ENCODE measurements around the gene SPECC1L. TPM values are rescaled to one million over a fixed set of nuclear protein-coding genes. Genes with fewer than 3 reads are reported as not detected.

The SPECC1L gene
- total RNA-seq, 1 donor from 2014 or later, result 69.2 TPM

- Histone ChIP-seq H3K36me3 (ENCODE audit: insufficient read depth, low read length) (no peaks in the 10 kb centered on the region), H3K4me3 (ENCODE audit: insufficient read depth, low read depth, low read length) (no peak overlapping the region), H3K4me1 (ENCODE audit: insufficient read depth, low read length) (peaks cover 28% of the 10 kb centered on the region), H3K9ac (ENCODE audit: low read length) (no peak overlapping the region), H3K27me3 (ENCODE audit: insufficient read depth, low read length) (no peaks in the 10 kb centered on the region), H4K20me1 (ENCODE audit: insufficient read depth, low read length) (peaks cover 35% of the 10 kb centered on the region), H2AFZ (ENCODE audit: low read depth, low read length) (no peak overlapping the region), H3K79me2 (ENCODE audit: insufficient read depth, low read length) (peaks cover 7% of the 10 kb centered on the region), H3K4me2 (ENCODE audit: low read length) (no peak overlapping the region), H3K9me3 (ENCODE audit: insufficient read depth, low read depth, low read length) (no peaks in the 10 kb centered on the region), H3K27ac (ENCODE audit: low read depth, low read length) (no peak overlapping the region)
- H3K9me3 Mint-ChIP-seq (ENCODE audit: unreplicated experiment), result no peaks in the 10 kb centered on the region
- H3K27me3 Mint-ChIP-seq (ENCODE audit: low read depth, unreplicated experiment), result no peaks in the 10 kb centered on the region
- no peak overlapping the region for H3K27ac Mint-ChIP-seq (ENCODE audit: unreplicated experiment)
- peaks cover 29% of the 10 kb centered on the region for H3K36me3 Mint-ChIP-seq (ENCODE audit: low read depth, unreplicated experiment)
- FAIRE-seq, result no peak
- TF ChIP-seq EZH2 (IDR thresholded peaks at IDR 0.05; ENCODE audit: insufficient read depth, low read length) (no peak), CTCF (IDR thresholded peaks at IDR 0.05; ENCODE audit: insufficient read depth, low read depth, low read length) (no peak)
- H3K4me1 Mint-ChIP-seq (ENCODE audit: low read depth, unreplicated experiment), result peaks cover 48% of the 10 kb centered on the region
- no peak overlapping the region for H3K4me3 Mint-ChIP-seq (ENCODE audit: unreplicated experiment)
- DNase-seq (ENCODE audit: low read depth), result no peak
These were observed 134.1 kb downstream of the SPECC1L start for GRCh38 chr22:24404561-24405275.

- Mint-ChIP-seq H3K9me3 (ENCODE audit: unreplicated experiment) (no peaks in the 10 kb centered on the region), H3K4me1 (ENCODE audit: low read depth, unreplicated experiment) (peaks cover 45% of the 10 kb centered on the region)
- H3K27ac ChIP-seq (ENCODE audit: low read depth, low read length), result no peak overlapping the region
These were observed 135.1 kb downstream of the SPECC1L start for GRCh38 chr22:24405631-24406321.

More at GRCh38 chr22:24405631-24406321, 135.1 kb downstream of the SPECC1L start:
- Histone ChIP-seq H3K4me3 (ENCODE audit: insufficient read depth, low read depth, low read length) (no peak overlapping the region), H3K4me2 (ENCODE audit: low read length) (no peak overlapping the region), H3K36me3 (ENCODE audit: insufficient read depth, low read length) (no peaks in the 10 kb centered on the region), H3K9me3 (ENCODE audit: insufficient read depth, low read depth, low read length) (no peaks in the 10 kb centered on the region), H3K9ac (ENCODE audit: low read length) (no peak overlapping the region), H3K4me1 (ENCODE audit: insufficient read depth, low read length) (peaks cover 31% of the 10 kb centered on the region), H4K20me1 (ENCODE audit: insufficient read depth, low read length) (peaks cover 46% of the 10 kb centered on the region), H3K27me3 (ENCODE audit: insufficient read depth, low read length) (no peaks in the 10 kb centered on the region), H3K79me2 (ENCODE audit: insufficient read depth, low read length) (peaks cover 7% of the 10 kb centered on the region), H2AFZ (ENCODE audit: low read depth, low read length) (no peak overlapping the region)
- TF ChIP-seq EZH2 (IDR thresholded peaks at IDR 0.05; ENCODE audit: insufficient read depth, low read length) (no peak), CTCF (IDR thresholded peaks at IDR 0.05; ENCODE audit: insufficient read depth, low read depth, low read length) (no peak)
- Mint-ChIP-seq H3K27ac (ENCODE audit: unreplicated experiment) (no peak overlapping the region), H3K36me3 (ENCODE audit: low read depth, unreplicated experiment) (peaks cover 31% of the 10 kb centered on the region), H3K27me3 (ENCODE audit: low read depth, unreplicated experiment) (no peaks in the 10 kb centered on the region), H3K4me3 (ENCODE audit: unreplicated experiment) (no peak overlapping the region)
- DNase-seq (ENCODE audit: low read depth) (no peak), FAIRE-seq (no peak)
